Astrocyte (in vitro differentiated cells and primary cell): ENCODE measurements around the gene TRIB2.
"Not testable (repeated sequence)": the region's sequence is repeated elsewhere in the genome, so short reads cannot be mapped to it uniquely, and the experiment has no call there.

Source experiments
- EZH2 ChIP-seq: IDR thresholded peaks from 2 replicates; pipeline ENCODE4 v1.6.1; 2012; ENCODE audit warnings: mild to moderate bottlenecking, low read length, inconsistent platforms; ENCODE audit not compliant: insufficient read depth
- TF ChIP-seq, protein P1 (sequence below): IDR thresholded peaks from 2 replicates; pipeline ENCODE4 v1.5.1; 2011; ENCODE audit warnings: low read depth, mild to moderate bottlenecking, inconsistent platforms, low read length, moderate library complexity; ENCODE audit not compliant: insufficient read depth

DNA sequence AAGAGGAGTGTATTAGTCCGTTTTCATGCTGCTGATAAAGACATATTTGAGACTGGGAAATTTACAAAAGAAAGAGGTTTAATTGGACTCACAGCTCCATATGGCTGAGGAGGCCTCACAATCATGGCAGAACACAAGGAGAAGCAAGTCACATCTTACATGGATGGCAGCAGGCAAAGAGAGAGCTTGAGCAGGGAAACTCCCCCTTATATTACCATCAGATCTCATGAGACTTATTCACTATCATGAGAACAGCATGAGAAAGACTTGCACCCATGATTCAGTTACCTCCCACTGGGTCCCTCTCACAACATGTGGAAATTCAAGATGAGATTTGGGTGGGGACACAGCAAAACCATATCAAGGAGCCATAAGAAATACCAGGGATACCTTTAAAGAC lies 36.6 kb upstream of the TRIB2 start:
- TF ChIP-seq, protein P1, sequence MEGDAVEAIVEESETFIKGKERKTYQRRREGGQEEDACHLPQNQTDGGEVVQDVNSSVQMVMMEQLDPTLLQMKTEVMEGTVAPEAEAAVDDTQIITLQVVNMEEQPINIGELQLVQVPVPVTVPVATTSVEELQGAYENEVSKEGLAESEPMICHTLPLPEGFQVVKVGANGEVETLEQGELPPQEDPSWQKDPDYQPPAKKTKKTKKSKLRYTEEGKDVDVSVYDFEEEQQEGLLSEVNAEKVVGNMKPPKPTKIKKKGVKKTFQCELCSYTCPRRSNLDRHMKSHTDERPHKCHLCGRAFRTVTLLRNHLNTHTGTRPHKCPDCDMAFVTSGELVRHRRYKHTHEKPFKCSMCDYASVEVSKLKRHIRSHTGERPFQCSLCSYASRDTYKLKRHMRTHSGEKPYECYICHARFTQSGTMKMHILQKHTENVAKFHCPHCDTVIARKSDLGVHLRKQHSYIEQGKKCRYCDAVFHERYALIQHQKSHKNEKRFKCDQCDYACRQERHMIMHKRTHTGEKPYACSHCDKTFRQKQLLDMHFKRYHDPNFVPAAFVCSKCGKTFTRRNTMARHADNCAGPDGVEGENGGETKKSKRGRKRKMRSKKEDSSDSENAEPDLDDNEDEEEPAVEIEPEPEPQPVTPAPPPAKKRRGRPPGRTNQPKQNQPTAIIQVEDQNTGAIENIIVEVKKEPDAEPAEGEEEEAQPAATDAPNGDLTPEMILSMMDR = not testable (repeated sequence)
- TF ChIP-seq EZH2 = not testable (repeated sequence)
